GM21360 (cell line): Measurements from ENCODE around the gene SDCCAG8.

Experiments
- ATAC-seq: cut with Tn5 transposase; IDR thresholded peaks from one replicate; pipeline ENCODE4 v1.9.1; 2021; ENCODE audit warnings: mild to moderate bottlenecking, moderate library complexity; ENCODE audit not compliant: unreplicated experiment

Gene SDCCAG8

DNA sequence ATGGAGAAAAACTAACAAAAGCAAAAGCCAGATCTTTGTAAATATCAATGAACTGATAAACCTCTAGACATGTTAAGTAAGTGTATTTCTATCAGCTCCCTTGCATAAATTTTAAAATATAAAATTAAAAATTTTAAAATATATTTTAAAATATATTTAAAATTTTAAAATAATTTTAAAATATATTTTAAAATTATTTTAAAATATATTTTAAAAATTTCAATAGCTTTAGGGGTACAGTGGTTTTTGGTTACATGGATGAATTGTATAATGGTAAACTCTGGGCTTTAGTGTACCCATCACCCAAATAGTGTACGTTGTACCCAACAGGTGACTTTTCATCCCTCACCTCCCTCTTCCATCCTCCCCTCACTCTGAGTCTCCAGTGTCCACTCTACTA, 279.2 kb downstream of the SDCCAG8 start:
- ATAC-seq = no peak

DNA sequence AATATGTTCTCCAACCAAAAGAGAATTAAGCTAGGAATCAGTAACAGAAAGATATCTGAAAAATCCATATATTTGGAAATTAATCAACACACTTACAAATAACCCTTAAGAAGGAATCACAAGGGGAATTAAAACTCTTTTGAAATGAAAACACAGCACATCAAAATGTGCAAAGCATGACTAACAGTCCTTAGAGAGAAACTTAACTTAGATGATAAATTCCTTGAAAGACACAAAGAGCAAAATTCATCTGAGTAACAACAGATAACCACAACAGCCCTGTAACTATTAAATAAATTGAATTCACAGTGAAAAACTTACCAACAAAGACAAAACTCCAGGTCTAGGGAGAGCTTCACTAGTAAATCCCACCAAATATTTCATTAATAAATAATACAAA, 283.8 kb downstream of the SDCCAG8 start:
- ATAC-seq = no peak

DNA sequence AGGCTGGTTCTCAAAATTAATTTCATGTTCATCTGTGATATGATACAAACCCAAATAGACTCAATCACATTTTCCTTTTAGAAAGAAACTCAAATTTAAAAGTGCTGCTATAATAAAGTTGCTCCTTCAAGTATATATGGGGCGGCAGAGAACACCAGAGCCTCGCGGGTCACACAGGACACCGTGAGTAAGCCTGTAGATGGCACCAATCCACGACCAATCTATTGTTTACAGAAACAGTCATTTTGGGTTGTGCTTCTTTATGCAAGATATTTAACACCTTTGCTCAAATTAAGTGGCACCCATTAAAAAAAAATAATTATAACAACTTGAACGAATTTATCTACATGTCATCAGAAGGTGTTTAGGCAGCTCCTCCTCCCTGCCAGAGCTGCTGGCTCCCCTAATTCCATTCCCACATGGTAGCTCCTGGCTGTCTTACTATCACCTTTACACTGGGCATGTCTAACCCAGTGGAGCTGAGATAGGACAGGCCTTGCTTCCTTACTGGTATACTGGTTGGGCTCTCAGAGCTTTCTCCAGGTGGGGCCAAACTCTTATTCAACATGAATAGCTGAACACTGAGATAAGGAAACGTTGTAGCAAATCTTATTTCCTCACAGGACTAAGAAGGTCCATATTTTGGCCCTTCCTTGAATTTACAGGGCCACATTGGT, 287.0 kb downstream of the SDCCAG8 start:
- no peak for ATAC-seq

DNA sequence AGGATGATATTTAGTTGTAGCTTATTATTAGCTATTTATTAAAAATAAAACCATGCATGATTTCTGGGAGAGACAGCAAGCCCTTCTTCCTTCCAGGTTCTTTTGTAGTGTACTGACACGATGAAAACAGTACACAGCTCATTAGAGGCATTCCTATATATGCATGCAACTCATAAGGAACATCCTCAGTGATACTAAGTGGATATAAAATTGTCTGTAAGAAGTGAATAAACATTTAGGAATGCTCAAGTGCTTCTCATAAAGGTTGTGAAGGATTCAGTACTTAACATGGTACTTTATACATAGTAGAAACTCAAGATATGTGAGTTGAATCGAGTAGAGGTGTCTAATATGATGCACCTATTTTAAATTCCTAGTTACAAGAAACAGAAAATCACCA, 287.7 kb downstream of the SDCCAG8 start:
- ATAC-seq = no peak

DNA sequence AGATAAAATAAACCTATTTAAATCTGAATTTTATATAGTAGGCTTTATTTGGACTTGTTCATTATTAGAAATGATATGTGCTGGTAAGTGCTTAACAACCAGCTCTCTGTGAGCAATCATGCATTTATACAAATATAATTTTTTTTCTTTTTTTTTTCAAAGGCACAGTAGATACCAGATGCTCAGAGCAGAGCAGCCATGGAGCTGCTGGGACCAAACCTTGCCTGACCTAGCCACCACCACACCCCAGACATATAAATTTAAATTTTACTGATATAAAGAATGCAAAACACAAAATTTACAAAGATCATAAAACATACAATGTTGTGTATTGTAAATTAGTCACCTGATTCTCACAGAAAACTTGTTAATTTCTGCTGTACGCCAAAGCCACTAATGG, 290.6 kb downstream of the SDCCAG8 start:
- ATAC-seq = no peak

DNA sequence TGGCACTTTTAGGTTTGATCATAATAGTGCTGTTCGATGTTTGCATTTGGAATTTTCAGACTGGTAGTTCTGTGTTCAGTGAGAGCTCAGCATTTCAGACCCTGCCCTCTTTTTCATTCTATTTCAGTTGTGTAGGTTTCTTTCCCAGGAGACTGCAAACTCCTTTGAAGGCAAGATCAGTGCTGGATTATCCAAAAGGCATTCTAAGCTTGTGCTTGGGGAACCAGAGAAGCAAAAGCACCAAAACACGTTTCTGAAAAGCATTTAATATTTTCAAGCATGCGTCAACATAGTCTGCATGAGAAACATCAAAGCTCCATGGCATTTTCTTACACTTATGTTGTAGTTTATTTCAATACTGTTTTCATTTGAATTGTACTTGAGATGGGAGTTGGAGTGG, 292.1 kb downstream of the SDCCAG8 start:
- ATAC-seq = no peak

DNA sequence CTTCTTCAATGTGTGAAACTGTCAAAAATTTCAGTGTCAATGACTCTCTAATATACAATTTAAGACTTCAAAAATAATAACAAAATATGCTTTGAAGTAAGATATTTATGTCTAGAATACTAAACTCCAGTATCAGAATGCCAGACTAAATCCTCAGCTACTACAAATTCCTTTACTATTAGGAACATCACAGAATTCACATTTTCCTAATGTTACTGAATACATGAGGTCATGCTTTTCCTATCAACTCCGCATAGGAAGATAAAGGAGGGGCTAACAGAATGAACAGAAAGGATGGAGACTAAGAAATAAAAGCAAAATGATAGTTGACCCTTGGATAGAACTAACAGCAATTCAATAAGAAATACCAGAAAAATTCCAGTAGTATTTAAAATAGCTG, 292.7 kb downstream of the SDCCAG8 start:
- ATAC-seq = no peak

DNA sequence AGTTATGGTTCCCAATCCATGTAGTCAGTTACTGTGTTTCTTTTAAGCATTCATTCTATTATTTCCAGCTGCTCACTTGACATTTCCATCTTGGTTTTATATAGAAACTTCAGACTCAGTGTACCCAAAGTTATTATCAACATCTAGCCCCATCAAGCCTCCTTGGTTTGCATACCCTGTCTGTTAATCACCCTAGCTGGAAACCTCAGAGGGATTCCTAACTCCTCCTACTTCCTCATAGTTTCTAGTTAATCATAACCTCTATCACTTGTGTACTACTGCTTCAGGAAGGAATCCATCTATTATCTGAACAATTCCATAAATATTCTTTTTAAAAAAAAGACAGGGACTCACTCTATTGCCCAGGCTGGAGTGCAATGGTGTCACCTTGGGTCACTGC, 293.3 kb downstream of the SDCCAG8 start:
- ATAC-seq = no peak
